HG03135 (cell line): ENCODE data around the gene ABCB10.
"Not testable (repeated sequence)": the region's sequence is repeated elsewhere in the genome, so short reads cannot be mapped to it uniquely, and the experiment has no call there.

Source experiments
- ATAC-seq: cut with Tn5 transposase; IDR thresholded peaks from one replicate; pipeline ENCODE4 v1.9.1; 2021; ENCODE audit warnings: mild to moderate bottlenecking, moderate library complexity; ENCODE audit not compliant: unreplicated experiment

The ABCB10 gene

GRCh38 chr1:229480495-229480894, 78.0 kb downstream of the ABCB10 start:
- ATAC-seq = no peak

GRCh38 chr1:229479660-229480399, 78.7 kb downstream of the ABCB10 start:
- peak; percentile 63 for ATAC-seq

- ATAC-seq = peak; percentile 68
These were observed 79.7 kb downstream of the ABCB10 start for GRCh38 chr1:229478852-229479251.

GRCh38 chr1:229475859-229476258, 82.6 kb downstream of the ABCB10 start:
- not testable (repeated sequence) for ATAC-seq

GRCh38 chr1:229474509-229474908, 84.0 kb downstream of the ABCB10 start:
- no peak for ATAC-seq

GRCh38 chr1:229471175-229471574, 87.3 kb downstream of the ABCB10 start:
- ATAC-seq = no peak

GRCh38 chr1:229470406-229471043, 88.0 kb downstream of the ABCB10 start:
- no peak for ATAC-seq

- ATAC-seq = no peak
These were observed 91.6 kb downstream of the ABCB10 start for GRCh38 chr1:229466887-229467286.
